T-cell (primary cell): Measurements from ENCODE around the gene COPZ2. TPM values are rescaled to one million over a fixed set of nuclear protein-coding genes. Genes with fewer than 3 reads are reported as not detected.
A peak's percentile ranks its signal among the peaks of the same experiment; 100 is the strongest.

Experiments
- ATAC-seq, 4 experiments: fragments of 200-7000 bp in 3 of 4; fragments of 150-1000 bp in 1 of 4; cut with Tn5 transposase; replicated peaks in 1 of 4; 1 replicate in 3 of 4; 2 replicates in 1 of 4; pipeline ENCODE4 v1.10.0; 2021; ENCODE audit warnings: moderate library complexity in 3 of 4, mild to moderate bottlenecking in 2 of 4, moderate number of reproducible peaks in 1 of 4
- CTCF ChIA-PET, 2 donors: fragments of 300-600 bp; sonication (Branson Sonifier 250); formaldehyde crosslinking; loops; one replicate each; lab custom pipeline; 2022; ENCODE audit warnings: antibody characterized with exemption in 2 of 2; lab: Charles Lee
- POLR2A ChIA-PET, 2 donors: fragments of 300-600 bp; sonication (Branson Sonifier 250); formaldehyde crosslinking; loops; one replicate each; lab custom pipeline; 2022; ENCODE audit warnings: antibody characterized with exemption in 2 of 2; lab: Charles Lee
- DNase-seq, 35 experiments: peaks; one replicate each; pipeline versions ENCODE4 v3.0.0 to v3.0.0-alpha.2; 2013 to 2023
- H3K27ac ChIP-seq: one replicate; pipeline ENCODE4 v1.5.1; 2013; ENCODE audit warnings: low read length
- H3K27me3 ChIP-seq, 2 experiments: replicated peaks in 1 of 2; 1 replicate in 1 of 2; 2 replicates in 1 of 2; pipeline versions ENCODE4 v1.6.1 to v1.7.0; 2013; ENCODE audit warnings: low read length in 1 of 2, mixed read lengths in 1 of 2; ENCODE audit not compliant: control insufficient read depth in 2 of 2, insufficient read depth in 2 of 2; ENCODE audit errors: extremely low read depth in 1 of 2
- H3K36me3 ChIP-seq, 2 donors: 1 replicate in 1 of 2; 2 replicates in 1 of 2; pipeline versions ENCODE4 v1.6.1 to v1.7.0; 2013; ENCODE audit warnings: low read length in 1 of 2; ENCODE audit not compliant: control insufficient read depth in 2 of 2, insufficient read depth in 1 of 2; ENCODE audit errors: extremely low read depth in 1 of 2
- H3K4me1 ChIP-seq, 2 experiments: 1 replicate in 1 of 2; 2 replicates in 1 of 2; pipeline versions ENCODE4 v1.6.1 to v1.7.0; 2013; ENCODE audit warnings: low read length in 2 of 2, mixed read lengths in 1 of 2; ENCODE audit not compliant: insufficient read depth in 2 of 2, control insufficient read depth in 1 of 2; ENCODE audit errors: extremely low read depth in 1 of 2
- H3K4me3 ChIP-seq, 2 donors: 1 replicate in 1 of 2; 2 replicates in 1 of 2; pipeline versions ENCODE4 v1.5.1 to v1.7.0; 2013; ENCODE audit warnings: mild to moderate bottlenecking in 2 of 2, low read length in 1 of 2, moderate library complexity in 1 of 2; ENCODE audit not compliant: control insufficient read depth in 1 of 2; ENCODE audit errors: extremely low read depth in 1 of 2
- H3K9me3 ChIP-seq: 2 replicates; pipeline ENCODE4 v1.7.0; 2013
- H3K27ac Mint-ChIP-seq, 2 donors: one replicate each; pipeline ENCODE4 v1.8.0; 2020 to 2021; ENCODE audit warnings: mild to moderate bottlenecking in 2 of 2, mixed read lengths in 2 of 2
- H3K27me3 Mint-ChIP-seq, 2 donors: one replicate each; pipeline ENCODE4 v1.8.0; 2021 to 2022; ENCODE audit warnings: mixed read lengths in 2 of 2
- H3K36me3 Mint-ChIP-seq: one replicate; pipeline ENCODE4 v1.8.0; 2021; ENCODE audit warnings: mixed read lengths
- H3K4me1 Mint-ChIP-seq, 3 donors: one replicate each; pipeline ENCODE4 v1.8.0; 2020 to 2022; ENCODE audit warnings: mixed read lengths in 3 of 3, mild to moderate bottlenecking in 1 of 3
- H3K4me3 Mint-ChIP-seq, 3 donors: one replicate each; pipeline ENCODE4 v1.8.0; 2020 to 2022; ENCODE audit warnings: mild to moderate bottlenecking in 3 of 3, mixed read lengths in 3 of 3, moderate library complexity in 3 of 3
- H3K9me3 Mint-ChIP-seq, 3 donors: one replicate each; pipeline ENCODE4 v1.8.0; 2020 to 2022; ENCODE audit warnings: mixed read lengths in 3 of 3
- WGBS: methylation state at CpG from one replicate; pipeline ENCODE4 v1.1.5; 2013; ENCODE audit warnings: missing lambda C conversion rate; ENCODE audit not compliant: insufficient coverage; 5-methylcytosine and 5-hydroxymethylcytosine counted together
- total RNA-seq, 35 experiments: library from RNA in 6 of 35; stranded (reverse) in 6 of 35; fragments of 120-200 nt in 1 of 35; gene quantifications; one replicate each; pipeline versions ENCODE4 v1.2.1 to v1.2.4 and lab custom pipeline; 2013 to 2026

Gene COPZ2
- total RNA-seq, 5 donors from 2014 or later (not counting 1 experiment from before 2014, with no cell fraction given) = 1.2 to 2.6 (median 1.9) TPM

GRCh38 chr17:47987240-47987835, 50.3 kb downstream of the COPZ2 start:
- peaks cover 0 to 6% (median 0%) of the 10 kb centered on the region in 3 donors for H3K4me1 Mint-ChIP-seq
- ChIA-PET CTCF (no interaction called here), POLR2A (no interaction called here)
- no peak overlapping the region for H3K4me3 Mint-ChIP-seq
- Histone ChIP-seq H3K27me3 (peaks cover 0 to 8% of the 10 kb centered on the region in 2 experiments), H3K4me3 (no peak overlapping the region), H3K36me3 (peaks cover 0 to 16% of the 10 kb centered on the region in 2 donors), H3K4me1 (peaks cover 0 to 7% of the 10 kb centered on the region in 2 experiments), H3K27ac (no peak overlapping the region), H3K9me3 (no peaks in the 10 kb centered on the region)
- ATAC-seq (no peak), DNase-seq (no peak)
- no peaks in the 10 kb centered on the region for H3K27me3 Mint-ChIP-seq
- peaks cover 13% of the 10 kb centered on the region for H3K36me3 Mint-ChIP-seq
- H3K9me3 Mint-ChIP-seq = no peaks in the 10 kb centered on the region
- no peak overlapping the region for H3K27ac Mint-ChIP-seq
- 88% methylated on average over 11 of the region's 17 CpGs for WGBS

- no peaks in the 10 kb centered on the region for H3K9me3 Mint-ChIP-seq
- peaks cover 0 to 7% of the 10 kb centered on the region in 2 experiments for H3K27me3 ChIP-seq
- no peak for DNase-seq
- no peak overlapping the region for H3K27ac ChIP-seq
- POLR2A ChIA-PET = no interaction called here
- no peaks in the 10 kb centered on the region for H3K9me3 ChIP-seq
- WGBS = 87% methylated on average over 3 of the region's 5 CpGs
- no peaks in the 10 kb centered on the region for H3K27me3 Mint-ChIP-seq
- H3K36me3 Mint-ChIP-seq = peaks cover 16% of the 10 kb centered on the region
- H3K4me1 ChIP-seq = peaks cover 0 to 15% of the 10 kb centered on the region in 2 experiments
- ATAC-seq = no peak
- no peak overlapping the region for H3K4me3 ChIP-seq
- H3K27ac Mint-ChIP-seq = no peak overlapping the region
- peaks cover 0 to 9% (median 1%) of the 10 kb centered on the region in 3 donors for H3K4me1 Mint-ChIP-seq
- no peak overlapping the region for H3K4me3 Mint-ChIP-seq
- CTCF ChIA-PET = no interaction called here
- peaks cover 3 to 25% of the 10 kb centered on the region in 2 donors for H3K36me3 ChIP-seq
These were observed 51.1 kb downstream of the COPZ2 start for GRCh38 chr17:47986520-47986919.

DNA sequence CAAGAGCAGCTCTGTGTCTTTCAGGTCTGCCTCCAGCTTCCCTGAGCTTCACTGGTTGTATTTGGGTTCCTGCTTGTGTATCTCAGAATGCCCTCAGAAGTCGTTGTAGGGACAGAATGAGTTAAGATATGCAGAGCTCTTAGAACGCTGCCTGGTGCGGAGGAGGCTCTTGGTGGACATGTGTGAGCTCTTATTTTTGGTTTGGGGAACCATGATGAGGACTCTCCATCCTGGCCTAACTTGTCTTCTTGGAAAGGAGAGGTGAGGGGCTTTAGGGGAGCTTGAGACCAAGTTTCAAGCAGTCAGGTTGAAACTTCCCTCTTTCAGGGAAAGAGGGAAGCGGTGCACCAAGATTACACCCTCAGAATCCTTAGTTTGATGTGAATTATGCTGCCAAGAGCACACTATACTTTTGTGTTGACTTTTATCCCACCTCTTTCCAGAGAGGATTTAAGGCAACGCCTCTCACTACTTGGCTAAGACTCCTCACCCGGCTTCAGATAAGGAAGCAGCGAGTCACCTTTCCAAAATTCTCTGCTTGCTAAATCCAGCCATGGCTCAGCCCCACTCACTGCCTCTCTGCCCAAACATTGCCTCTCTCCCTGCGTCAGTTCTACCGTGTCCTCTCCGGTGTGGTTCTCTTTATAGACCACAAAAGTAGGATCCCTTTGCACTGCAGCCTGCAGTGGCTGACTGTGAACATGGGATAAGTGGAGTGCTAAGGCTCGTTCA, 53.9 kb downstream of the COPZ2 start:
- Mint-ChIP-seq H3K4me3 (no peak overlapping the region), H3K9me3 (no peaks in the 10 kb centered on the region), H3K36me3 (peaks cover 35% of the 10 kb centered on the region), H3K4me1 (peaks cover 0 to 12% (median 4%) of the 10 kb centered on the region in 3 donors), H3K27ac (peak overlapping the region; percentile 6 to 45), H3K27me3 (no peaks in the 10 kb centered on the region)
- WGBS = 96% methylated on average over 9 of the region's 11 CpGs
- H3K27ac ChIP-seq = no peak overlapping the region
- peaks cover 8 to 52% of the 10 kb centered on the region in 2 donors for H3K36me3 ChIP-seq
- H3K9me3 ChIP-seq = no peaks in the 10 kb centered on the region
- H3K4me3 ChIP-seq = no peak overlapping the region
- peaks cover 0 to 26% of the 10 kb centered on the region in 2 experiments for H3K4me1 ChIP-seq
- ChIA-PET CTCF (interaction anchor here in 1 of 2 donors (0.6 kb wide), 1 partner anchor 169 kb away, joined by 3 read pairs; no protein-coding TSS in a partner anchor), POLR2A (no interaction called here)
- no peak for ATAC-seq
- H3K27me3 ChIP-seq = no peaks in the 10 kb centered on the region
- no peak for DNase-seq

- H3K4me1 Mint-ChIP-seq = peaks cover 0 to 12% (median 4%) of the 10 kb centered on the region in 3 donors
- peak overlapping the region in 1 of 2 donors; percentile 48 for H3K27ac Mint-ChIP-seq
- DNase-seq = no peak
These were observed 54.8 kb downstream of the COPZ2 start for GRCh38 chr17:47982645-47983390.

DNA sequence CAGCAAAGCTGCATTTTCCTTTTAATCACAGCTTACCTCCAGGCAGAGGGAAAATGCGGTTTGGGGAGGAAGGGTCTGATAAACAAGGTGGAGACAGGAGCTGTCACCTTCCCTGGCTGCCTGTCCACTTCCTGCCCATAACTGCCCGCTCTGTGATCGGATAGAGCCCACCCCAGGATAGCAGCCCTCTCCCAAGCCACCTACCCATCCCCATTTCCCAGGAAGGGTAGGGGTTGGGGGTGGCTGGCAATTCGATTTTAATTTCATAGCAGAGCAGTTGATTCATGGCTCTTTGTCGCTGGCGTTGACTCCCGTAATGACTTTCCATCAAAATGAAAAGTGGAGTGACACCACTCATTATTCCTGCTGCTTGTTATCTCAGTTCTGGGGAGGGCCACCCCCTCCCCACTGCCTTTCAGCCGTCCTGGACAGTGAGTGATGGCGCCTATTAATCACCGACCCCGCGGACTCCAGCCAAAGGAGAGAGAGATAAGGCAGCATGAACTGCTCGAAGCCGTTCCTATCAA, 55.4 kb downstream of the COPZ2 start:
- Histone ChIP-seq H3K36me3 (peaks cover 12 to 62% of the 10 kb centered on the region in 2 donors), H3K27ac (no peak overlapping the region), H3K9me3 (no peaks in the 10 kb centered on the region), H3K4me3 (no peak overlapping the region), H3K4me1 (peaks cover 0 to 26% of the 10 kb centered on the region in 2 experiments), H3K27me3 (no peaks in the 10 kb centered on the region)
- H3K4me3 Mint-ChIP-seq = no peak overlapping the region
- ChIA-PET POLR2A (no interaction called here), CTCF (interaction anchor here in 1 of 2 donors (0.6 kb wide), 1 partner anchor 27 kb away, joined by 5 read pairs; no protein-coding TSS in a partner anchor)
- H3K27me3 Mint-ChIP-seq = no peaks in the 10 kb centered on the region
- 95% methylated on average over 3 of the region's 14 CpGs for WGBS
- H3K4me1 Mint-ChIP-seq = peaks cover 0 to 12% (median 4%) of the 10 kb centered on the region in 3 donors
- no peak for ATAC-seq
- no peaks in the 10 kb centered on the region for H3K9me3 Mint-ChIP-seq
- no peak for DNase-seq
- H3K36me3 Mint-ChIP-seq = peaks cover 42% of the 10 kb centered on the region
- peak overlapping the region in 1 of 2 donors; percentile 48 for H3K27ac Mint-ChIP-seq

More at GRCh38 chr17:47982645-47983390, 54.8 kb downstream of the COPZ2 start:
- H3K9me3 Mint-ChIP-seq = no peaks in the 10 kb centered on the region
- Histone ChIP-seq H3K4me3 (no peak overlapping the region), H3K27ac (no peak overlapping the region), H3K27me3 (no peaks in the 10 kb centered on the region), H3K9me3 (no peaks in the 10 kb centered on the region), H3K4me1 (peaks cover 0 to 26% of the 10 kb centered on the region in 2 experiments), H3K36me3 (peaks cover 8 to 58% of the 10 kb centered on the region in 2 donors)
- peaks cover 37% of the 10 kb centered on the region for H3K36me3 Mint-ChIP-seq
- no peak overlapping the region for H3K4me3 Mint-ChIP-seq
- POLR2A ChIA-PET = no interaction called here
- CTCF ChIA-PET = interaction anchor here in 1 of 2 donors (0.6 kb wide), 1 partner anchor 28 kb away, joined by 5 read pairs; no protein-coding TSS in a partner anchor
- 76% methylated on average over 7 of the region's 9 CpGs for WGBS
- no peak for ATAC-seq
- no peaks in the 10 kb centered on the region for H3K27me3 Mint-ChIP-seq

DNA sequence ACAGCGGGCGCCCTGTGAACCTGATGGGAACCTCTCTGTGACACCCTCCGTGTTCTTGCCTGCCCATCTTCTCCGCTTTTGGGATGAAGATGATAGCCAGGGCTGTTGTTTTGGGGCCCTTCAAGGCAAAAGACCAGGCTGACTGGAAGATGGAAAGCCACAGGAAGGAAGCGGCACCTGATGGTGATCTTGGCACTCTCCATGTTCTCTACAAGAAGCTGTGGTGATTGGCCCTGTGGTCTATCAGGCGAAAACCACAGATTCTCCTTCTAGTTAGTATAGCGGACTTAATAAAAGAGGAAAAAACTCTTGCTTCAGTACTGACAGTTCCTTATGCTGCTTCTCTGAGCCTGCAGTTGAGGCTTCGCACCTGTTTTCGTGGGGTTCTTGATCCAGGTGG, 56.1 kb downstream of the COPZ2 start:
- 58% methylated on average over 8 of the region's 9 CpGs for WGBS
- Mint-ChIP-seq H3K4me3 (no peak overlapping the region), H3K9me3 (no peaks in the 10 kb centered on the region), H3K4me1 (peaks cover 0 to 12% (median 4%) of the 10 kb centered on the region in 3 donors), H3K27ac (no peak overlapping the region), H3K27me3 (no peaks in the 10 kb centered on the region), H3K36me3 (peaks cover 47% of the 10 kb centered on the region)
- no peaks in the 10 kb centered on the region for H3K27me3 ChIP-seq
- peaks cover 12 to 66% of the 10 kb centered on the region in 2 donors for H3K36me3 ChIP-seq
- no peak for DNase-seq
- POLR2A ChIA-PET = no interaction called here
- peaks cover 0 to 26% of the 10 kb centered on the region in 2 experiments for H3K4me1 ChIP-seq
- no peak overlapping the region for H3K4me3 ChIP-seq
- H3K27ac ChIP-seq = no peak overlapping the region
- ATAC-seq = no peak
- CTCF ChIA-PET = no interaction called here
- H3K9me3 ChIP-seq = no peaks in the 10 kb centered on the region
